ENCODE data around the gene AXDND1. TPM values are rescaled to one million over a fixed set of nuclear protein-coding genes. Genes with fewer than 3 reads are reported as not detected.
"Not testable (repeated sequence)": the region's sequence is repeated elsewhere in the genome, so short reads cannot be mapped to it uniquely, and the experiment has no call there.

AXDND1 gene
- total RNA-seq, 1 donor from 2014 or later: 0.78 TPM

- no peak for DNase-seq
These were observed 4.1 kb downstream of the AXDND1 start for GRCh38 chr1:179369751-179370341.

GRCh38 chr1:179372160-179372559 lies 6.4 kb downstream of the AXDND1 start:
- DNase-seq: no peak

- no peak for DNase-seq
These were observed 10.5 kb downstream of the AXDND1 start for GRCh38 chr1:179376223-179376622.

GRCh38 chr1:179380299-179380698 lies 14.5 kb downstream of the AXDND1 start:
- DNase-seq: no peak

- DNase-seq: no peak
These were observed 18.3 kb downstream of the AXDND1 start for GRCh38 chr1:179384027-179384426.

- DNase-seq: no peak
These were observed 19.7 kb downstream of the AXDND1 start for GRCh38 chr1:179385510-179385909.

GRCh38 chr1:179393721-179394120 lies 27.9 kb downstream of the AXDND1 start:
- no peak for DNase-seq

- DNase-seq: not testable (repeated sequence)
These were observed 33.6 kb downstream of the AXDND1 start for GRCh38 chr1:179399399-179399798.

- DNase-seq: not testable (repeated sequence)
These were observed 52.0 kb downstream of the AXDND1 start for GRCh38 chr1:179417760-179418159.

- not testable (repeated sequence) for DNase-seq
These were observed 52.9 kb downstream of the AXDND1 start for GRCh38 chr1:179418706-179419105.

GRCh38 chr1:179424610-179425009 lies 58.8 kb downstream of the AXDND1 start:
- no peak for DNase-seq

GRCh38 chr1:179425186-179425585 lies 59.4 kb downstream of the AXDND1 start:
- no peak for DNase-seq

- DNase-seq: no peak
These were observed 71.4 kb downstream of the AXDND1 start for GRCh38 chr1:179437171-179437570.

- DNase-seq: not testable (repeated sequence)
These were observed 73.9 kb downstream of the AXDND1 start for GRCh38 chr1:179439646-179440045.

GRCh38 chr1:179440301-179440700 lies 74.5 kb downstream of the AXDND1 start:
- DNase-seq: not testable (repeated sequence)

GRCh38 chr1:179440971-179441370 lies 75.2 kb downstream of the AXDND1 start:
- DNase-seq: no peak

- no peak for DNase-seq
These were observed 75.7 kb downstream of the AXDND1 start for GRCh38 chr1:179441501-179441900.

- not testable (repeated sequence) for DNase-seq
These were observed 77.1 kb downstream of the AXDND1 start for GRCh38 chr1:179442846-179443245.

- DNase-seq: no peak
These were observed 79.8 kb downstream of the AXDND1 start for GRCh38 chr1:179445593-179445992.

- no peak for DNase-seq
These were observed 81.7 kb downstream of the AXDND1 start for GRCh38 chr1:179447489-179447888.

GRCh38 chr1:179448437-179449149 lies 82.8 kb downstream of the AXDND1 start:
- DNase-seq: no peak

- not testable (repeated sequence) for DNase-seq
These were observed 93.9 kb downstream of the AXDND1 start for GRCh38 chr1:179459606-179460206.

GRCh38 chr1:179465661-179466060 lies 99.9 kb downstream of the AXDND1 start:
- not testable (repeated sequence) for DNase-seq

- DNase-seq: no peak
These were observed 108.9 kb downstream of the AXDND1 start for GRCh38 chr1:179474713-179475112.
